GM12878 (cell line): ENCODE measurements around the gene HCLS1. TPM values are rescaled to one million over a fixed set of nuclear protein-coding genes. Genes with fewer than 3 reads are reported as not detected.
A peak's percentile ranks its signal among the peaks of the same experiment; 100 is the strongest.

ENCODE experiments used
- ATF2 ChIP-seq: IDR thresholded peaks from 2 replicates; pipeline ENCODE4 v1.6.1; 2012; ENCODE audit warnings: low read length, inconsistent platforms
- ATF7 ChIP-seq: fragments of 450-650 bp; IDR thresholded peaks from 2 replicates; pipeline ENCODE4 v1.6.1; 2016; ENCODE audit warnings: low read depth, mild to moderate bottlenecking
- CBX5 ChIP-seq: sonication (generic); IDR thresholded peaks from 2 replicates; pipeline ENCODE4 v1.6.1; 2016; ENCODE audit warnings: low read depth, moderate library complexity, mild to moderate bottlenecking, inconsistent platforms
- CEBPB ChIP-seq, 2 experiments: fragments of 150-350 bp in 1 of 2; IDR thresholded peaks; 2 replicates each; pipeline ENCODE4 v1.6.1; 2012 to 2014; ENCODE audit warnings: low read depth in 2 of 2, low read length in 2 of 2, borderline replicate concordance in 1 of 2, inconsistent platforms in 1 of 2
- CREB1 ChIP-seq: IDR thresholded peaks from 2 replicates; pipeline ENCODE4 v1.6.1; 2012; ENCODE audit warnings: low read depth, mild to moderate bottlenecking, inconsistent platforms
- FOS ChIP-seq: IDR thresholded peaks from 3 replicates; pipeline ENCODE4 v1.6.1; 2011; ENCODE audit warnings: borderline replicate concordance; ENCODE audit not compliant: insufficient read length; ENCODE audit errors: extremely low read depth
- FOXM1 ChIP-seq: IDR thresholded peaks from 2 replicates; pipeline ENCODE4 v1.6.1; 2012; ENCODE audit warnings: low read depth, mild to moderate bottlenecking, inconsistent platforms, low read length, moderate library complexity
- HCFC1 ChIP-seq: fragments of 150-350 bp; IDR thresholded peaks from 2 replicates; pipeline ENCODE4 v1.6.1; 2014; ENCODE audit warnings: low read length
- IKZF1 ChIP-seq: fragments of 450-650 bp; conservative IDR thresholded peaks from 2 replicates; pipeline ENCODE4 v1.6.1; 2017; ENCODE audit warnings: antibody characterized with exemption, mild to moderate bottlenecking
- JUNB ChIP-seq: IDR thresholded peaks from 2 replicates; pipeline ENCODE4 v1.6.1; 2016; ENCODE audit warnings: antibody characterized with exemption, mild to moderate bottlenecking
- LARP7 ChIP-seq: fragments of 450-650 bp; IDR thresholded peaks from 2 replicates; pipeline ENCODE4 v1.6.1; 2017; ENCODE audit warnings: mild to moderate bottlenecking
- NBN ChIP-seq: fragments of 450-650 bp; IDR thresholded peaks from 2 replicates; pipeline ENCODE4 v1.6.1; 2016
- NR2F1 ChIP-seq: fragments of 450-650 bp; conservative IDR thresholded peaks from 2 replicates; pipeline ENCODE4 v1.6.1; 2017; ENCODE audit warnings: mild to moderate bottlenecking
- RAD51 ChIP-seq: fragments of 450-650 bp; IDR thresholded peaks from 2 replicates; pipeline ENCODE4 v1.6.1; 2016; ENCODE audit warnings: moderate library complexity, mild to moderate bottlenecking, inconsistent platforms
- RB1 ChIP-seq: fragments of 450-650 bp; formaldehyde crosslinking; IDR thresholded peaks from 2 replicates; pipeline ENCODE4 v1.6.1; 2017; ENCODE audit warnings: mild to moderate bottlenecking, borderline replicate concordance
- RELB ChIP-seq: fragments of 450-650 bp; IDR thresholded peaks from 2 replicates; pipeline ENCODE4 v1.6.1; 2017; ENCODE audit warnings: low read depth, mild to moderate bottlenecking, moderate library complexity
- SMAD1 ChIP-seq: fragments of 450-650 bp; IDR thresholded peaks from 2 replicates; pipeline ENCODE4 v1.6.1; 2018; ENCODE audit warnings: mild to moderate bottlenecking, low read depth; ENCODE audit not compliant: partially characterized antibody
- SMARCA5 ChIP-seq: fragments of 450-650 bp; IDR thresholded peaks from 2 replicates; pipeline ENCODE4 v1.6.1; 2017; ENCODE audit warnings: mild to moderate bottlenecking
- SMC3 ChIP-seq: IDR thresholded peaks from 2 replicates; pipeline ENCODE4 v1.6.1; 2011; ENCODE audit warnings: low read length, improper control_type of control experiment, borderline replicate concordance
- SRF ChIP-seq, 2 experiments: IDR thresholded peaks; 2 replicates each; pipeline ENCODE4 v1.6.1; 2011; ENCODE audit warnings: low read depth in 2 of 2, low read length in 2 of 2, mild to moderate bottlenecking in 1 of 2, moderate library complexity in 1 of 2
- ZZZ3 ChIP-seq: IDR thresholded peaks from 2 replicates; pipeline ENCODE4 v1.6.1; 2011; ENCODE audit warnings: low read depth; ENCODE audit not compliant: control insufficient read depth, insufficient read length
- polyA plus RNA-seq, 11 experiments: library from polyadenylated mRNA; depleted of rRNA in 4 of 11; unstranded in 6 of 11; stranded (reverse) in 5 of 11; fragments of >200 nt; fragmentation: Nextera tagmentation in 4 of 11; fragmentation: Illumina TruSeq in 1 of 11; extraction: Ambion mirVana in 4 of 11; extraction: Trizol in 1 of 11; gene quantifications; 1 replicate in 1 of 11; 2 replicates in 10 of 11; pipeline versions ENCODE4 v1.2.1 to v1.2.3, GENCODE V29; 2011 to 2016; ENCODE audit warnings: inconsistent platforms in 2 of 11, missing spikeins in 2 of 11, low read depth in 1 of 11
- total RNA-seq, 4 experiments: library from RNA; depleted of rRNA in 3 of 4; stranded (reverse); fragments of >200 nt in 3 of 4; fragmentation: Illumina TruSeq in 1 of 4; extraction: Trizol in 1 of 4; gene quantifications; 2 replicates each; pipeline versions ENCODE4 v1.2.1 to v1.2.3, GENCODE V29; 2013 to 2021
- TF ChIP-seq, protein P1 (sequence below): IDR thresholded peaks from 2 replicates; pipeline ENCODE4 v1.6.1; 2012; ENCODE audit warnings: improper control_type of control experiment, low read depth, low read length; ENCODE audit not compliant: insufficient replicate concordance

Gene HCLS1
- total and polyA plus RNA-seq, 10 of the 15 experiments (the other 5 are each of a cell fraction or from before 2014, with no cell fraction given): 51.6 to 344 (median 231) TPM

- TF ChIP-seq, protein P1, sequence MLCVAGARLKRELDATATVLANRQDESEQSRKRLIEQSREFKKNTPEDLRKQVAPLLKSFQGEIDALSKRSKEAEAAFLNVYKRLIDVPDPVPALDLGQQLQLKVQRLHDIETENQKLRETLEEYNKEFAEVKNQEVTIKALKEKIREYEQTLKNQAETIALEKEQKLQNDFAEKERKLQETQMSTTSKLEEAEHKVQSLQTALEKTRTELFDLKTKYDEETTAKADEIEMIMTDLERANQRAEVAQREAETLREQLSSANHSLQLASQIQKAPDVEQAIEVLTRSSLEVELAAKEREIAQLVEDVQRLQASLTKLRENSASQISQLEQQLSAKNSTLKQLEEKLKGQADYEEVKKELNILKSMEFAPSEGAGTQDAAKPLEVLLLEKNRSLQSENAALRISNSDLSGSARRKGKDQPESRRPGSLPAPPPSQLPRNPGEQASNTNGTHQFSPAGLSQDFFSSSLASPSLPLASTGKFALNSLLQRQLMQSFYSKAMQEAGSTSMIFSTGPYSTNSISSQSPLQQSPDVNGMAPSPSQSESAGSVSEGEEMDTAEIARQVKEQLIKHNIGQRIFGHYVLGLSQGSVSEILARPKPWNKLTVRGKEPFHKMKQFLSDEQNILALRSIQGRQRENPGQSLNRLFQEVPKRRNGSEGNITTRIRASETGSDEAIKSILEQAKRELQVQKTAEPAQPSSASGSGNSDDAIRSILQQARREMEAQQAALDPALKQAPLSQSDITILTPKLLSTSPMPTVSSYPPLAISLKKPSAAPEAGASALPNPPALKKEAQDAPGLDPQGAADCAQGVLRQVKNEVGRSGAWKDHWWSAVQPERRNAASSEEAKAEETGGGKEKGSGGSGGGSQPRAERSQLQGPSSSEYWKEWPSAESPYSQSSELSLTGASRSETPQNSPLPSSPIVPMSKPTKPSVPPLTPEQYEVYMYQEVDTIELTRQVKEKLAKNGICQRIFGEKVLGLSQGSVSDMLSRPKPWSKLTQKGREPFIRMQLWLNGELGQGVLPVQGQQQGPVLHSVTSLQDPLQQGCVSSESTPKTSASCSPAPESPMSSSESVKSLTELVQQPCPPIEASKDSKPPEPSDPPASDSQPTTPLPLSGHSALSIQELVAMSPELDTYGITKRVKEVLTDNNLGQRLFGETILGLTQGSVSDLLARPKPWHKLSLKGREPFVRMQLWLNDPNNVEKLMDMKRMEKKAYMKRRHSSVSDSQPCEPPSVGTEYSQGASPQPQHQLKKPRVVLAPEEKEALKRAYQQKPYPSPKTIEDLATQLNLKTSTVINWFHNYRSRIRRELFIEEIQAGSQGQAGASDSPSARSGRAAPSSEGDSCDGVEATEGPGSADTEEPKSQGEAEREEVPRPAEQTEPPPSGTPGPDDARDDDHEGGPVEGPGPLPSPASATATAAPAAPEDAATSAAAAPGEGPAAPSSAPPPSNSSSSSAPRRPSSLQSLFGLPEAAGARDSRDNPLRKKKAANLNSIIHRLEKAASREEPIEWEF: no peak
- no peak for TF ChIP-seq RAD51
- TF ChIP-seq HCFC1: peak; percentile 42; the same call in 1 of the 2 replicates
- peak; percentile 76 for TF ChIP-seq CBX5
- peak; percentile 53; the same call in 1 of the 2 replicates for TF ChIP-seq ATF2
- no peak for TF ChIP-seq SMARCA5
- TF ChIP-seq JUNB: no peak; the same call in 1 of the 2 replicates
- peak; percentile 69; the same call in 1 of the 2 replicates for TF ChIP-seq ATF7
- peak; percentile 34 for TF ChIP-seq IKZF1
- TF ChIP-seq NR2F1: peak; percentile 65; the same call in 1 of the 2 replicates
- TF ChIP-seq CREB1: peak; percentile 92
- TF ChIP-seq ZZZ3: no peak
- TF ChIP-seq CEBPB (IDR thresholded peaks at IDR 0.05; ENCODE audit: borderline replicate concordance in 1 of 2, low read depth in 2 of 2, low read length in 2 of 2): no peak
- TF ChIP-seq LARP7: no peak
- TF ChIP-seq FOXM1: no peak
- TF ChIP-seq RELB: no peak; the same call in 1 of the 2 replicates
- peak; percentile 37; the same call in 1 of the 2 replicates for TF ChIP-seq RB1
- TF ChIP-seq SMAD1: peak; percentile 89
- no peak for TF ChIP-seq FOS
- peak; percentile 84; the same call in 1 of the 2 replicates for TF ChIP-seq NBN
- TF ChIP-seq SMC3: no peak
- peak; percentile 80 to 98 for TF ChIP-seq SRF (IDR thresholded peaks at IDR 0.05; ENCODE audit: low read depth in 2 of 2, low read length in 2 of 2)
These were observed at the start of gene HCLS1 (continued) for GRCh38 chr3:121660356-121661171.
